ENCODE data around the gene TOR1AIP1.
A peak's percentile ranks its signal among the peaks of the same experiment; 100 is the strongest.
"Not testable (repeated sequence)": the region's sequence is repeated elsewhere in the genome, so short reads cannot be mapped to it uniquely, and the experiment has no call there.

TOR1AIP1 gene

DNA sequence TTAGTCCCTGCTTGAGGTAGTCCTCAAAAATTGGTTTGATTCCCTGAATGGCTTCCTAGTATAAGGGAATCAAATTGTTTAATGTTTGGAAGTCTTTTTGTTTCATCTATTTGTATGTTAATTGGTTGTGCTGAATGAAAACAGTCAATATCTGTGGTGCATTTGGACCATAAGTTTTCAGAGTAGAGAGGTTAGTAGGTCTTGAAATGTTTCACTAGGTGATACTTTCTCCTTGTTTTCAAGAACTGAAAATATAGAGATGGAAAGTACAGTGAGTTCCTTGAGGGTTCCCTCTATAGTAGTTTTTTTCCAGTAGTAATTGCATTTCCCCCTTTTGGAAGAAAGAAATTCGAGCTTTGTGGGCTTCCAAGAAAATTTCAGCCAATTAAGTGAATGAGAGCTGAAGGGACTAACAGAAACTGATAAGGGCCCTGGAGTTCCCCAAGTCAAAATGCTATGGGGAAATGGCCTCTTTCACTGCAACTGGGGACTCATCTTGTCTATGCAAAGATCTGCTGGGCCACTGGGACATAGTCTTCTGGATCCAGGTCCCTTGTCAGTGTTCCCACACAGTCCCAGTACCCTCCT is 53.9 kb downstream of the TOR1AIP1 start:
- no peak for DNase-seq (ENCODE audit: extremely low read depth in 1 of 2, low read depth in 1 of 2)

- DNase-seq (ENCODE audit: extremely low read depth in 1 of 2, low read depth in 1 of 2), result no peak
These were observed 55.7 kb downstream of the TOR1AIP1 start for GRCh38 chr1:179937668-179938254.

- DNase-seq (ENCODE audit: extremely low read depth in 1 of 2, low read depth in 1 of 2), result no peak
These were observed 56.7 kb downstream of the TOR1AIP1 start for GRCh38 chr1:179938752-179939151.

GRCh38 chr1:179939941-179940340 is 57.9 kb downstream of the TOR1AIP1 start:
- no peak for DNase-seq (ENCODE audit: extremely low read depth in 1 of 2, low read depth in 1 of 2)

GRCh38 chr1:179941454-179941853 is 59.4 kb downstream of the TOR1AIP1 start:
- DNase-seq (ENCODE audit: extremely low read depth in 1 of 2, low read depth in 1 of 2), result no peak

GRCh38 chr1:179950651-179951050 is 68.6 kb downstream of the TOR1AIP1 start:
- no peak for DNase-seq (ENCODE audit: extremely low read depth in 1 of 2, low read depth in 1 of 2)

- no peak for DNase-seq (ENCODE audit: extremely low read depth in 1 of 2, low read depth in 1 of 2)
These were observed 69.5 kb downstream of the TOR1AIP1 start for GRCh38 chr1:179951383-179952144.

- DNase-seq (ENCODE audit: extremely low read depth in 1 of 2, low read depth in 1 of 2), result no peak
These were observed 70.1 kb downstream of the TOR1AIP1 start for GRCh38 chr1:179952186-179952585.

- DNase-seq (ENCODE audit: extremely low read depth in 1 of 2, low read depth in 1 of 2), result no peak
These were observed 71.9 kb downstream of the TOR1AIP1 start for GRCh38 chr1:179953974-179954492.

GRCh38 chr1:179954493-179955286 is 72.6 kb downstream of the TOR1AIP1 start, which contains the start of gene CEP350:
TSS of gene CEP350 (plus strand) at chr1:179954810. CDS start at chr1:179986182, 31,372 bp downstream.
- peak; percentile 93 to 97 for DNase-seq (ENCODE audit: extremely low read depth in 1 of 2, low read depth in 1 of 2)

DNA sequence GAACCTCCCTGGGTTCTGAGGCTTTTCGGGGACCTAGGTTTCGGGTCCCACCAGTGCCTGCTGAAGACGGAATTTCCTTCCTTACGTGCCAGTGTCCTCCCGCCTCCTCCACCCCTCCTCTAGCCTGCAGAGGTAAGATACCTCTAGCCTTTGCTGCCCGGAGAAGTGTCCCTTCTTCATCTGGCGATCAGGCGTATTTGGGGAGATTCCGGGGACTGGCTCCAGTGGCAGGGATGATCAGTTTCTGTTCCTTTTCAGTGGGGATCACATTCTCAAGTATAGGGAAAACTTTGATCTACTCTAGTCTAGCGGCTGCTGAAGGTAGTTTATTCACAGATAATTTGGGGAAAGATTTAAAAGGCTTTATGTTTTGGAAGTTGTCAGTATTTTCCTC is 73.2 kb downstream of the TOR1AIP1 start:
- no peak for DNase-seq (ENCODE audit: extremely low read depth in 1 of 2, low read depth in 1 of 2)

DNA sequence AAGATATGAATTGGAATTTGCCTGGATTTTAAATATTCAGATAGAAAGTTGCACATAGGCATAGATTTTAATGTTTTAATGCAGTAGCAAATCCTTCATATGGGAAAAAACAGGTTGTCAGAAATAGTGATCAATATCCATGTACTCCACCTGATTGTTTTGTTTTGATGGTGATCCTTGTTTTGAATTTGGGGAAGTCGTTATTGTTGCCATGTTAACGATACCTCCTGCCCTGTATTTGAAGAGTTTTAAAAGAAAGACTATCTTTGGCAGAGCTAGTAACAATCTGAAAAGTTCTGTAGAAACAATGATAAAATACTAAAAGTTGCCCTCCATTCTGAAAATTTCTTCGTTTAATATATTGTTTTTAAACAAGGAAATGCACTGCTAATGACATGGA is 73.6 kb downstream of the TOR1AIP1 start:
- no peak for DNase-seq (ENCODE audit: extremely low read depth in 1 of 2, low read depth in 1 of 2)

DNA sequence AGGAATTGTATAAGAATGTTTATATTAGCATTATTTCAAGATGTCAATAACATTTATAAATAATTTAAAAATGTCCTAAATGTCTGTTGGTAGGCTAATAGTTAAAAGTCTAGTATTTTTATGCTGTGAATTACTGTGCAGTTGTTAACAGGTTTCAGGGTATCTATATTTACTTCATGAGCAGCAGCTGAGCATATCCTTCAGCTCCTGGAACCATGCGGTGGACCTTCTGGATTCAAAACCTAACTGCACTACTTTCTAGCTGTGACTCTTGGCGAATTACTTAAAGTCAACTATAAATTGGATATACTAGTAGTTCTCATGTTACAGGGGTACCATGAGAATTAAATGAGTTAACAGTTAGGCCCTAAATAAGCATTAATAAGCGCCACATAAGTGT is 76.3 kb downstream of the TOR1AIP1 start:
- no peak for DNase-seq (ENCODE audit: extremely low read depth in 1 of 2, low read depth in 1 of 2)

GRCh38 chr1:179962168-179962567 is 80.1 kb downstream of the TOR1AIP1 start:
- not testable (repeated sequence) for DNase-seq (ENCODE audit: extremely low read depth in 1 of 2, low read depth in 1 of 2)

- no peak for DNase-seq (ENCODE audit: extremely low read depth in 1 of 2, low read depth in 1 of 2)
These were observed 84.5 kb downstream of the TOR1AIP1 start for GRCh38 chr1:179966551-179966950.

DNA sequence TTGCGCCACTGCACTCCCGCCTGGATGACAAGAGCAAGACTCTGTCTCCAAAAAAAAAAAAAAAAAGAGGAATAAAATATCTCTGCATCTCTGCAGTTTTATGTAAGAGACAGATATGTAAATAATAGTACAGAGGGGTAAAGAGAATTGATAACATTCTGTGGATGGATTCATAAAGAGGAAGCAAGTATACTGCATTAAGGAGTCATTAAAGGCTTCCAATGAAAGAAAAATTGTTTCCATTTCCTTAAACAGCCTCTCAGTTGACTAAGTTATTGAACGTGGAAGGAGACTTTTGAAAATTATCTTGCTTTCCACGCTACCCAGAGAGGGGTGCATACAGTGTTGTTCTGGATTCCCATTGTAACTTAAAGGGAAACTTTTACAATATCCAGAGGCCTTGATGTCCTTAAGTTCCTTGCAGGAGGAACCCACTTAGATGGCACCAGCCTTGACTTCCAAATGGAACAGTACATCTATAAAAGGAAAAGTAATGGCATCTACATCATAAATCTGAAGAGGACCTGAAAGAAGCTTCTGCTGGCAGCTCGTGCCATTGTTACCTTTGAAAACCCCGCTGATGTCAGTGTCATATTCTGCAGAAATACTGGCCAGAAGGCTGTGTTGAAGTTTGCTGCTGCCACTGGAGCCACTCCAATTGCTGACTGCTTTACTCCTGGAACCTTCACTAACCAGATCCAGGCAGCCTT is 86.4 kb downstream of the TOR1AIP1 start:
- DNase-seq (ENCODE audit: extremely low read depth in 1 of 2, low read depth in 1 of 2), result no peak

GRCh38 chr1:179968994-179969919 is 87.2 kb downstream of the TOR1AIP1 start:
- DNase-seq (ENCODE audit: extremely low read depth in 1 of 2, low read depth in 1 of 2), result no peak
